ENCODE data around the gene OLFM1.
A peak's percentile ranks its signal among the peaks of the same experiment; 100 is the strongest.

Gene OLFM1

DNA sequence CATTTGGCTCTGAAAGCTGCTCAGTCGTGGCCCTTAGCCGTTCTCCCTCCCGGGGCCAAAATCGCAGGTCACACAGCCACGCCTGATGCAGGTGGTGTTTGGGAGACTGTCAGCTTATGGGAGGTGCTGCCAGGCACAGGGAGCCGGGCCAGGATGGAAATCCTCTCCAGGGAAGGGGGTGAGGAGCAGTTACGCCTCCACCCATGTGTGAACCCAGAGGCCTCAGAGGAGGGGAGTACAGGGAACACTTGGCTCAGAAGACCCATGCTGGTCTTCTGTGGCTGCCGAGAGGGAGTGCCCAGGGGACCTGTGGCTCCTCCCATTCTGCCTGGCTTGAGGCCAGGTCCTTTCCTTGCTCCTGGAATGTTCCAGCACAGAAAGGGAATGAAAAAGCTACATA is 3.6 kb upstream of the OLFM1 start:
- Histone ChIP-seq H3K4me1 (ENCODE audit: control insufficient read depth, insufficient read depth, low read length) (peaks cover 35% of the 10 kb centered on the region), H3K9me3 (ENCODE audit: control insufficient read depth in 2 of 2, low read length in 2 of 2) (no peaks in the 10 kb centered on the region), H3K9ac (ENCODE audit: low read length in 2 of 2) (no peak overlapping the region), H3K36me3 (ENCODE audit: control insufficient read depth in 2 of 2, insufficient read depth in 2 of 2, low read length in 2 of 2) (peaks cover 0 to 2% of the 10 kb centered on the region in 2 donors), H3K27ac (ENCODE audit: low read length) (no peak overlapping the region), H3K27me3 (ENCODE audit: control insufficient read depth in 1 of 2, insufficient read depth in 2 of 2, low read length in 2 of 2) (peaks cover 10 to 26% of the 10 kb centered on the region in 2 donors), H3K4me3 (ENCODE audit: low read length in 2 of 2) (no peak overlapping the region)

GRCh38 chr9:135084262-135084661 is 3.2 kb upstream of the OLFM1 start:
- Histone ChIP-seq H3K4me1 (ENCODE audit: control insufficient read depth, insufficient read depth, low read length) (peaks cover 39% of the 10 kb centered on the region), H3K36me3 (ENCODE audit: control insufficient read depth in 2 of 2, insufficient read depth in 2 of 2, low read length in 2 of 2) (peaks cover 0 to 2% of the 10 kb centered on the region in 2 donors), H3K9ac (ENCODE audit: low read length in 2 of 2) (no peak overlapping the region), H3K27me3 (ENCODE audit: control insufficient read depth in 1 of 2, insufficient read depth in 2 of 2, low read length in 2 of 2) (peaks cover 13 to 30% of the 10 kb centered on the region in 2 donors), H3K9me3 (ENCODE audit: control insufficient read depth in 2 of 2, low read length in 2 of 2) (no peaks in the 10 kb centered on the region), H3K4me3 (ENCODE audit: low read length in 2 of 2) (no peak overlapping the region), H3K27ac (ENCODE audit: low read length) (no peak overlapping the region)

GRCh38 chr9:135084881-135085760 is 2.3 kb upstream of the OLFM1 start:
- H3K27ac ChIP-seq (ENCODE audit: low read length) = no peak overlapping the region
- H3K4me1 ChIP-seq (ENCODE audit: control insufficient read depth, insufficient read depth, low read length) = peaks cover 39% of the 10 kb centered on the region
- peaks cover 0 to 2% of the 10 kb centered on the region in 2 donors for H3K36me3 ChIP-seq (ENCODE audit: control insufficient read depth in 2 of 2, insufficient read depth in 2 of 2, low read length in 2 of 2)
- H3K27me3 ChIP-seq (ENCODE audit: control insufficient read depth in 1 of 2, insufficient read depth in 2 of 2, low read length in 2 of 2) = peaks cover 22 to 35% of the 10 kb centered on the region in 2 donors
- H3K4me3 ChIP-seq (ENCODE audit: low read length in 2 of 2) = no peak overlapping the region
- H3K9ac ChIP-seq (ENCODE audit: low read length in 2 of 2) = no peak overlapping the region
- no peaks in the 10 kb centered on the region for H3K9me3 ChIP-seq (ENCODE audit: control insufficient read depth in 2 of 2, low read length in 2 of 2)

DNA sequence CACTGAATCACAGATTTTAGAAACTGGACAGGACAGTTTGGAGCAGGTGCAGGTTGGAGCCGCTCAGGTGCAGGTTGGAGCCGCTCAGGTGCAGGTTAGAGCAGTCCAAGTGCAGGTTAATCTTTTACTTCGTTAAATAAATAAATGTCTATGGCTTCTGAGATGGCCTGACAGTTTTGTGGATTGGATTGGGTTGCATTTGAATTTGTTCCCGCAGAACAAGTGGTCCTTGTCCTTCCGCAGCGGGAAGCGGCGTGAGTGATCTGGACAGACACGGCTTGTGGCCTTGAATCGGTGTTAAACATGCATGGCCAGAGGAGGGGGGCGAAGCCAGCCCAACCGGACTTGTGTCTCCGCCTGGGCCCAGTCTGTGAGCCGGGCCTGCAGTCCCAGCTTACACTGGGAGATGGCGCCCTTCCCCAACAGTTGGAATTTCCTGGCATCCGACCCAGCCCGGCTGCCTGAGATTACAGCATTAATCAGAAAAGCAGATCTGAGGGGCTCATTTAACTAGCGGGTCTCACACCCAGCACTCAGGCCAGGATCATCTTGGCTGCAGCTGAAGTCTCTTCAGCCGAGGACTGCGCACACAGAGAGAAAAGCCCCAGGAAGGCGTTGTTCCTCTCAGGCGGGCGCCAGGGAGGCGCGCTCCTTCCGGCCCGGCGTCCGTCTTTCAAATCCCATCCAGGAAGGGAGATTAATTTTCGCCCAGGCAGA is 1.5 kb upstream of the OLFM1 start:
- Histone ChIP-seq H3K27me3 (ENCODE audit: control insufficient read depth in 1 of 2, insufficient read depth in 2 of 2, low read length in 2 of 2) (peaks cover 24 to 35% of the 10 kb centered on the region in 2 donors), H3K36me3 (ENCODE audit: control insufficient read depth in 2 of 2, insufficient read depth in 2 of 2, low read length in 2 of 2) (peaks cover 0 to 3% of the 10 kb centered on the region in 2 donors), H3K9me3 (ENCODE audit: control insufficient read depth in 2 of 2, low read length in 2 of 2) (no peaks in the 10 kb centered on the region), H3K9ac (ENCODE audit: low read length in 2 of 2) (peak overlapping the region in 1 of 2 donors; percentile 13), H3K4me1 (ENCODE audit: control insufficient read depth, insufficient read depth, low read length) (peaks cover 39% of the 10 kb centered on the region), H3K27ac (ENCODE audit: low read length) (peak overlapping the region; percentile 2), H3K4me3 (ENCODE audit: low read length in 2 of 2) (peak overlapping the region; percentile 42 to 65)

DNA sequence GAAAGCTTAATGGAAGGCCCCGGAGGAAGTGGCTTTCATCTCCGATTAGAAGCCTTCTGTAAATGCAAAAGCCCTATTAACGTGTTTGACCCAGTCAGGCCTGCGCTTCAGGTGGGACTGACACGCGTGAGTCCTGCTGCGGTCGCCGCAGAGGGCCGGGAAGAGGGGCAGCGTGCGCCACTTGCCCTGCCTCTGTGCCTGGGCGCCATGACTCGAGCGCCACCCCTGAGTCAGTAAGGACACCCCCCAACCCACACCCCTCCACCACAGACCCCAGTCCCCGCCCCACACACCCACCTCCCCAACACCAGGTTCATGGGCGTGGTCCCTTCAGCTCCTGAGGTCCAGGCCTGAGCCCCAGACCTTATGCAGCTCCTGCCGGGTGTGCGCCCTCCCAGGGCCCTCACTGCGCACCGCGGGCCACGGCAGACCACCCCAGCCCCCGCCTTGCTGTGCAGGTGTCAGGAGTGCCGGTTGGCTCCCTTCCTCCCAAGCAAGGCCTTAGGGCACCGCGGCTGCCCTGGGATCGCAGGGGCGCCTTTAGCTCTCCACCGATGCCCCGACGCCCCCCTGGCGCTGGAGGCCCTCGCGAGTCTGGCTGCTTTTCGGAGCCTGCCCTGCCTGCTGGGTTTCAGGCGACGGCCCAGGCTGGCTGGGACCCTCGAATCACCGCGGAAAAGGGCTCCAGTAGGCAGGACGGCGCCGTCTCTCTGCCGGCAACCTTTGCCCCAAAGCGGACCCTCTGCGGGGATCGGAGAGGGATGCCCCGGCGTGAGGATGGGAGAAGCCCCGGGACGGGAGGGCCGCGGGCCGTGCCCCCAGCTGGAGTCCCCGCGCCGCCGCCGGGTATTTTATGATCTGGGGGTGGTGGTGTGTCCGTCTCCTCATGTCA is 625 bp upstream of the OLFM1 start:
- H3K36me3 ChIP-seq (ENCODE audit: control insufficient read depth in 2 of 2, insufficient read depth in 2 of 2, low read length in 2 of 2) = peaks cover 0 to 2% of the 10 kb centered on the region in 2 donors
- H3K27me3 ChIP-seq (ENCODE audit: control insufficient read depth in 1 of 2, insufficient read depth in 2 of 2, low read length in 2 of 2) = peaks cover 24 to 35% of the 10 kb centered on the region in 2 donors
- H3K9me3 ChIP-seq (ENCODE audit: control insufficient read depth in 2 of 2, low read length in 2 of 2) = no peaks in the 10 kb centered on the region
- H3K4me1 ChIP-seq (ENCODE audit: control insufficient read depth, insufficient read depth, low read length) = peaks cover 40% of the 10 kb centered on the region
- H3K4me3 ChIP-seq (ENCODE audit: low read length in 2 of 2) = peak overlapping the region; percentile 42 to 65
- peak overlapping the region; percentile 2 for H3K27ac ChIP-seq (ENCODE audit: low read length)
- H3K9ac ChIP-seq (ENCODE audit: low read length in 2 of 2) = peak overlapping the region in 1 of 2 donors; percentile 13

GRCh38 chr9:135087899-135088347 is 455 bp downstream of the OLFM1 start:
- Histone ChIP-seq H3K4me3 (ENCODE audit: low read length in 2 of 2) (peak overlapping the region; percentile 40 to 70), H3K9ac (ENCODE audit: low read length in 2 of 2) (no peak overlapping the region), H3K36me3 (ENCODE audit: control insufficient read depth in 2 of 2, insufficient read depth in 2 of 2, low read length in 2 of 2) (peaks cover 0 to 2% of the 10 kb centered on the region in 2 donors), H3K27me3 (ENCODE audit: control insufficient read depth in 1 of 2, insufficient read depth in 2 of 2, low read length in 2 of 2) (peaks cover 22 to 35% of the 10 kb centered on the region in 2 donors), H3K4me1 (ENCODE audit: control insufficient read depth, insufficient read depth, low read length) (peaks cover 40% of the 10 kb centered on the region), H3K27ac (ENCODE audit: low read length) (no peak overlapping the region), H3K9me3 (ENCODE audit: control insufficient read depth in 2 of 2, low read length in 2 of 2) (no peaks in the 10 kb centered on the region)

DNA sequence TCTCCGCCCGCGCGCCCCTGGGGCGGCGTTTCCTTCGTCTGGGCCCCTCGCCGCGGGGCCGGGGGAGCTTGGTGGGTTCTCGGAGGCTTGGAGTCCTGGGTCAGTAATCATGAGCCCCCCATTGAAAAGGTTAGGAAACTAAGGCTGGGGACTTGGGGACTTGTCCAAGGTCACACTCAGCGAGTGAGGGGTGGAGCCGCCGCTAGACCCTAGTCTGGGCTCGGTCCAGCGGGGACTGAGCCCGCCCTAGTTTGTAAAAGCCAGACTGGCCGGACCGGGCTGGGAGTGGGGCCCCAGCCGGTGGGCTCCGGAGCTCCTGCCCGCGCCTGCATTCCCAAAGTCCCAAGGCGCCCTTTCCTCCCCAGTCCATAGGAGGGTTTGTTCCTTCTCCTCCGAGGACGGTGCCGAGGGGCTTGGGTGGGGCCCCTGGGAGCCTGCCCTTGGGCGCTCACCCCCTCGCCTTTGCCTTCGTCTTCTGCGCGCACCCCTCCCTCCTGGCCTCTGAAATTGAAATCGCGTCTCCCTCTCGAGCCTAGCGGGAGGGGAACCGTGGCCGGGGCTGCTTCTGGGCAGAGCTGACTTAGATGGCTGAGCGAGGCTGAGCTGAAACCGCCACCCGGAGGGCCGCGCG is 995 bp downstream of the OLFM1 start:
- peak overlapping the region; percentile 17 to 70 for H3K4me3 ChIP-seq (ENCODE audit: low read length in 2 of 2)
- H3K36me3 ChIP-seq (ENCODE audit: control insufficient read depth in 2 of 2, insufficient read depth in 2 of 2, low read length in 2 of 2) = peaks cover 0 to 2% of the 10 kb centered on the region in 2 donors
- peaks cover 39% of the 10 kb centered on the region for H3K4me1 ChIP-seq (ENCODE audit: control insufficient read depth, insufficient read depth, low read length)
- H3K9ac ChIP-seq (ENCODE audit: low read length in 2 of 2) = no peak overlapping the region
- no peaks in the 10 kb centered on the region for H3K9me3 ChIP-seq (ENCODE audit: control insufficient read depth in 2 of 2, low read length in 2 of 2)
- H3K27ac ChIP-seq (ENCODE audit: low read length) = no peak overlapping the region
- H3K27me3 ChIP-seq (ENCODE audit: control insufficient read depth in 1 of 2, insufficient read depth in 2 of 2, low read length in 2 of 2) = peaks cover 22 to 35% of the 10 kb centered on the region in 2 donors

DNA sequence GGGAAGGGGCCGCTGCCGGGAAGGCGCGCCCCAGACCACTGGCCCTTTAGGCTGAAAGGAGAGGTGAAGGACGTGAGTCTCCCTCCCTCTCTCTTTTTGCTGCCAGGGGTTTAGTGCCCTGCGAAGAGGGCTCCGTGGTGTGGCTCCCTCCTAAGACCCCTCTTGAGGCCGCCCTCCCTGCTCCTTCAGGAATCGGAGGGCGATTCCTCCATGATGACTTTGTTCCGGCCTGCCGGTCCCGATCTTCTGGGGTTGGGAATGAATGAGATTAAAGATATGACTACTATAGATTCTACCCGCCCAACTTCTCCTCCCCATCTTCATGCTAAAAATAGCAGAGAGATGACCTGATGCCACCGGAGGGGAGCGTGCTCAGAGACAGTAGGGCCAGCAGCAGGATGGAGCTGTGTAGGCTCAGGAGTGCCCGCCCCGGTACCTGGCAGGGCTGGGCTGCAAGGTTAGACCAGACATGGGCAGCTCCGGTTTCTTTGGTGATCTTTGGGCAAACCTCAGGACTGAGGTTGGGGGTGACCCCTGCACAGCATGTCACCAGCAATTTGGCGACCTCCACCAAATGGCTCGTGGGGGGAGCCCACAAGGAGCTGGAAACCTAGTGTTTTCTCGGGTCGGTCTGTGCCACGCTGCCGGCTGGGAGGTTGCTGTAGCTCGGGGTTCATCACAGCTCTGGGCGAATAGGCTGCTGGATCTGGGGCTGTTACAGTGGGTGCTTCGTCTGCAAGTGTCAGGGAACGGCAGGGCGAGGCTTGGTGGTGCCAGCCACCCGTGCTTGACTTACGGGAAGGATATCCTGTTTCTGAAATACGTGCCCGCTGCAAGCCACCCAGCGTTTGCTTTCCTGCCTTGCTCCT is 1.7 kb downstream of the OLFM1 start:
- Histone ChIP-seq H3K4me3 (ENCODE audit: low read length in 2 of 2) (peak overlapping the region; percentile 17 to 70), H3K9ac (ENCODE audit: low read length in 2 of 2) (no peak overlapping the region), H3K27ac (ENCODE audit: low read length) (no peak overlapping the region)

GRCh38 chr9:135090081-135090480 is 2.6 kb downstream of the OLFM1 start:
- H3K36me3 ChIP-seq (ENCODE audit: control insufficient read depth in 2 of 2, insufficient read depth in 2 of 2, low read length in 2 of 2) = peaks cover 0 to 2% of the 10 kb centered on the region in 2 donors
- H3K4me3 ChIP-seq (ENCODE audit: low read length in 2 of 2) = no peak overlapping the region
- no peaks in the 10 kb centered on the region for H3K9me3 ChIP-seq (ENCODE audit: control insufficient read depth in 2 of 2, low read length in 2 of 2)
- H3K9ac ChIP-seq (ENCODE audit: low read length in 2 of 2) = no peak overlapping the region
- H3K4me1 ChIP-seq (ENCODE audit: control insufficient read depth, insufficient read depth, low read length) = peaks cover 36% of the 10 kb centered on the region
- no peak overlapping the region for H3K27ac ChIP-seq (ENCODE audit: low read length)
- H3K27me3 ChIP-seq (ENCODE audit: control insufficient read depth in 1 of 2, insufficient read depth in 2 of 2, low read length in 2 of 2) = peaks cover 22 to 35% of the 10 kb centered on the region in 2 donors

More for the DNA sequence above, 1.7 kb downstream of the OLFM1 start:
- Histone ChIP-seq H3K36me3 (ENCODE audit: control insufficient read depth in 2 of 2, insufficient read depth in 2 of 2, low read length in 2 of 2) (peaks cover 0 to 2% of the 10 kb centered on the region in 2 donors), H3K27me3 (ENCODE audit: control insufficient read depth in 1 of 2, insufficient read depth in 2 of 2, low read length in 2 of 2) (peaks cover 22 to 35% of the 10 kb centered on the region in 2 donors), H3K9me3 (ENCODE audit: control insufficient read depth in 2 of 2, low read length in 2 of 2) (no peaks in the 10 kb centered on the region), H3K4me1 (ENCODE audit: control insufficient read depth, insufficient read depth, low read length) (peaks cover 36% of the 10 kb centered on the region)
